GM12801 (cell line): Measurements from ENCODE around the gene KCTD15.

ENCODE experiments used
- CTCF ChIP-seq: IDR thresholded peaks from one replicate; pipeline ENCODE4 v1.5.1; 2011; ENCODE audit warnings: control low read depth; ENCODE audit not compliant: insufficient read length; ENCODE audit errors: extremely low read depth

The KCTD15 gene

DNA sequence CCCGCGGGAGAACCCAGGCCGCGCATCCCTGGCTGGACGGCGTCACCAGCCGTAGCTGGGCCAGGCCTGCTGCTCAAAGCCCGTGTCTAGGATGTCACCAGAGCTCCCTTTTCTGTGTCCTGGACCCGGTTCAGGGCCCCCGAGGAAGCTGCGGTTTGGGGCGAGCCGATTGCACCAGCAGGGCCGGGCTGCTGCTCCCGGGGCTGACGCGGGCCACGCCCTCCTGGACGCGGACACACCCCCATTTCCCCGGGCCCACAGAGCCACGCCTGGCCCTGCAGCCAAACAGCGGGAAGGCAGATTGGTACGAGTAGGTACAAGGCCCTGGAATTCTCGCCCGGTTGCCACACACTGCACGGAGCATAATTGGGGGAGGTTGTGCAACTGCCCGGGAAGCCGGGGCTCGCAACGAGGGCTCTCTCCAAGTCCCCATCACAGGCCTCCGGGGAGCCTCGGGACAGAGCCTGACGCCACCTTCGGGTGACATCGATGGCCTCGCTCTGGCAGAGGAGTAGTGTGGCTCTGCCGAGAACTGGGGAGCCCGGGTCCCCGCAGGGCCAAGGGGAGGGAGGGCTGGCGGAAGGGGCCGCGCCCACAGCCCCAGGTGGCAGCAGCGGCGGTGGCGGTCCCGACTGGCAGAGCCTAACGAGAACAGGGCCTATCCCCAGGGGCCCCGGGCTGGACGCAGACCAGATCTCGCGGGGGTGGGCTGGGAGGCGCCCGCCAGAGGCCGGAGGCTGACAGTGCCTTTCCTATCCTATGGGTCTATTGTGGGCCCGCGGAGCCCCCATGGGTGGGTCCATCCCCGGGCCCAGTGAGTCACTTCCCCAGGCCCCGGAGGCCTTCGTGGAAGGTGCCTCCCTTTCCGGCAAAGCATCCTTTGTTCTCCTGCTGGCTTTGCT, 23.5 kb downstream of the KCTD15 start:
- no peak for TF ChIP-seq CTCF

DNA sequence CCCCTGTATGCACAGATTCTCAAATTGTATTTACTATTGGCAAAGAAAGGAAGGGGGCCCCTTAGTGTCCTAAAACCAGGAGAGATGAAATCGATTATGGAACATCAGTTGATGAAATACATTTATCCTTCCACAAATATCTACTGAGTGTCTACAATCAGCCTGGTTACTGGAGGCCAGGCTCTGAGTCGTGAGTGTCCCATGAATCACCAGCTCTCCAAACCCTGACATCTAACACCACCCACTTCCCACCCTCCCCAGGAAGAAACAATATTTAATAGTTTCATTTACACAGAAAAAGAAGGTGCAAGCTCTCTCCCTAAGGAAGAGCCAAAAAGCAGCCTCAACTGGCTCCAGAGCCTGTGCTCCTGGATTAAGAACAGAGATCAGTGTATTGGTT, 25.2 kb downstream of the KCTD15 start:
- no peak for TF ChIP-seq CTCF

GRCh38 chr19:33823341-33823740, 26.7 kb downstream of the KCTD15 start:
- TF ChIP-seq CTCF: no peak

DNA sequence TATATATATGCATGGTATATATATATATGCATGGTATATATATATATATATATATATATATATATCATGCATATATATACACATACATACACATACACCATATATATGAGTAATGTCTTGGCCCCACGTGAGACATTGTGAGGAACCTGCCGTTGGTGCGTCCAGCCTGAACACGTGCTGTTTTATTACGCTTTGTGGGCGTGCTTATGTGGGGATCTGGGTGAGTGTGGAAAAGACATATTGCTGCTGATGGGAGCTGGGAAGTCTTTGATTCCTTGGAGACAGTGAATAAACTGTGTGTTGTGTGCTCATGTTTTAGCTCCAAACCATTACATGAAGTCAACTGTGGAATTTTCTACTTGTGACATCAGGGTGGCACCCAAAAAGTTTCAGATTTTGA, 28.9 kb downstream of the KCTD15 start:
- no peak for TF ChIP-seq CTCF

DNA sequence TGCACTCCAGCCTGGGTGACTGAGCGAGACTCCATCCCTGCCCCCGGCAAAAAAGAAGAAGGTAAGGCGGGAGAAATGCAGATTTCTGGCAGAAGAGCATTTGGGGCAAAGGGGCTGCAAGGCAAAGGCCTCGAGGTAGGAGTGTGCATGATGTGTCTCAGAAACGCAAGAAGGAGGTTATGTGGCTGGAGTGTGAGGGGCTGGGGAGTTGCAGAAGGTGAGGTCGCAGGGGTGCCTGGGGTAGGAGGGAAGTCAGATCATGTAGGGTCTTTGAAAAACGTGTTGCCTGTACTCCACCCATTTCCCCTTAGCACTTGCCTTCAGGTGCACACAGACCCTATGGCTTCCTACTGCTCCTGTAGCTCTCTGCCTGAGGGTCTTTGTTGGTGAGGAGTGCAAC, 29.9 kb downstream of the KCTD15 start:
- TF ChIP-seq CTCF: no peak

DNA sequence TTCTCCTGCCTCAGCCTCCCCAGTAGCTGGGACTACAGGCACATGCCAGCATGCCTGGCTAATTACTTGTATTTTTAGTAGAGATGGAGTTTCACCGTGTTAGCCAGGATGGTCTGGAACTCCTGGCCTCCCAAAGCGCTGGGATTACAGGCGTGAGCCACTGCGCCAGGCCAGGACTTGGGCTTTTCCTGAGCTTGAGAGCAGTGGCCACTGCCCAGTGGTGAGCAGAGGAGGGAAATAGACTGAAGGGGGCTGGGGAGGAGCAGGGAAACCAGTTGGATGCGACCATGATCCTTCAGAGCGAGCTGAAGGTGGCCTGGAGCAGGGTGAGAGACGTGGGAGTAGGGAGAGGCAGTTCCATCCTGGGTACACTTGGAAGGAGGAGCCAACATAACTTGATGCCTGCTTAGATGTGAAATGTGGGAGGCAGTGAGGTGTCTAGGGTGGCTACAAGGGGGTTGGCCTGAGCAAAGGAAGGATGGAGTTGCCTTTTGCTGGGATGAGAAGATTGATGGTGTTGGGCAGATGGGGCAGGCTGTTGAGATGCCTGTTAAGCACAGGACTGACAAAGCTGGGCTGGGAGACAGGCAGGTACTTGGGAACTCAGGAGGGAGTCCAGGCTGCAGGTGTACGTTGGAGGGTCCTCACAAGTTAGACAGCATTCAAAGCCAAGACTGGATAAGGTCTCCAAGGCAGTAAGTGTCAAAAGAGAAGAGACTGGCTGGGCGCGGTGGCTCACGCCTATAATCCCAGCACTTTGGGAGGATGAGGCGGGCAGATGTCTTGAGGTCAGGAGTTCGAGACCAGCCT, 31.8 kb downstream of the KCTD15 start:
- no peak for TF ChIP-seq CTCF

DNA sequence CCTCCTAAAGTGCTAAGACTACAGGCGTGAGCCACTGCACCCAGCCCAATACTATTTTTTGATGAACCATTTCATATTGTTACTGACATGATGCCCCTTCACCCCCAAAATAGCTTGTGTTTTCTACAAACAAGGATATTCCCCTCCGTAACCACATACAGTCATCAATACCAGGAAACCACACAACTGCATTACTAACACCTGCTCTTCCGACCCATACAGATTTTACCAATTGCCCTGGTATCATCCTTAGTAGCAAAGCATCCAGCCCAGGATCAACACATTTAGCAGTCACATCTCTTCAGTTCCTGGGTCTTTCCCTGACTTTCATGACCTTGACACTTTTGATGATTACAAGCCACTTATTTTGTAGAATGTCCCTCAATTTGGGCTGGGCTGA, 33.6 kb downstream of the KCTD15 start:
- no peak for TF ChIP-seq CTCF
